ENCODE results near the gene KLHL13. TPM values are rescaled to one million over a fixed set of nuclear protein-coding genes. Genes with fewer than 3 reads are reported as not detected.
"Not testable (repeated sequence)": the region's sequence is repeated elsewhere in the genome, so short reads cannot be mapped to it uniquely, and the experiment has no call there.

KLHL13 gene
- polyA plus RNA-seq, 3 donors: 68.2 to 86.9 (median 80.8) TPM

DNA sequence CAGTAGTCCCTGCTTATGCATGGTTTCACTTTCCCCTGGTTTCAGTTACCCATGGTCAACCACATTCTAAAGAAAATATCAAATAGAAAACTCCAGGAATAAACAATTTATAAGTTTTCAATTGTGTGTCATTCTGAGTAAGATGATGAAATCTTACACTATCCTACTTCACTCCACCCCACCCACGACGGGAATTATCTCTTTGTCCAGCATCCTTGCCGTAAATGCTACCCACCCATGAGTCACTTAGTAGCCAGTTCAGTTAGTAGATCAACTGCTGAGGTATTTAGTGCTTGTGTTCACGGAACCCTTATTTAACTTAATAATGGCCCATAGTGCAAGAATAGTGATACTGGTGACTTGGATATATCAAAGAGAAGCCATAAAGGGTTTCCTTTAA, 91.4 kb downstream of the KLHL13 start:
- DNase-seq (ENCODE audit: extremely low read depth in 1 of 11, low read depth in 9 of 11, low spot score in 4 of 11): no peak

DNA sequence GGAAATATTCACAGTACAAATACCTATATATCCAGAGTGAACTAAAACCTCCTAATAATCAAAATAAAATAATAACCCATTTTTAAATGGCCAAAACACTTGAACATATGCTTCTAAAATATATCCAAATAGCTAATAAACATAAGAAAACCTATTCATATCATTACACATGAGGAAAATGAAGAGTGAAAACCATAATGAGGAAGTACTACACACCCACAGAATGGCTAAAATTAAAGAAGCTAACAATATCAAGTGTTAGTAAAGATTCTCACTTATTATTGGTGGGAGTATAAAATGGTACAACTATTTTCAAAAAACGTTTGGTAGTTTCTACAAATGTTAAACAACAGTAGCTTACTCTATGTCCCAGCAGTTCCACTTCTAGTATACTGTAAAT, 92.1 kb downstream of the KLHL13 start:
- DNase-seq (ENCODE audit: extremely low read depth in 1 of 11, low read depth in 9 of 11, low spot score in 4 of 11): no peak

DNA sequence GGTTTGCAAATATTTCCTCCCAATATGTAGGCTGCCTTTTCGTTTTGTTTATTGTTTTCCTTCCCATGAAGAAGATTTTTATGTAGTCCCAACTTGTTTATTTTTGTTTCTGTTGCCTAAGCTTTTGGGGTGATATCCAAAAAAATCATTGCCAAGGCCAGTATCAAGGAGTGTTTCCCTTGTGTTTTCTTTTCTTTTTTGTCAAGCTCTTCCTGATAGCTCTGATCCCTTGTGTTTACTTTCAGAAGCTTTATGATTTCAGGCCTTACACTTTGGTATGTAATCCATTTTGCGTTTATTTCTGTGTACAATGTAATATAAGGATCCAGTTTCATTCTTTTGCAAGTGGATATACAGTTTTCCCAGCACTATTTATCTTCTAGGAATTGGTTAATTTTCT, 93.9 kb downstream of the KLHL13 start:
- DNase-seq (ENCODE audit: extremely low read depth in 1 of 11, low read depth in 9 of 11, low spot score in 4 of 11): no peak

DNA sequence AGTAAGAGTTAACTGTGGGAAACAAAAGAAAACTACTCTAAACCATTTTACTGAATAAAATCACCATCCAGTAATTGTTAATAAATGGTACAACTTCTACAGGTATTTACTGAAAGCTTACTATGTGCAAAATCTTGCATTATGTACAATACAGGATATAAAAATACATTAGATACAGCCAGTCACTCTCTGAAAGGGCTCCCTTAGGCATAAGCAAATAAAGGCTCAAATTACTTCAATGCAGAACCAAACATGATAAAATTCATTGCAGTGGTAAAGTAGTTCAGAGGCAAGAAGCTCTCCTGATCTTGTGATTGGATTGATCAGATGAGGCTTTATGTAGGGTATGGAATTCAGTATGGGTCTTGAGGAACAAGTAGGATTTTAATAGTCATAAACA, 100.2 kb downstream of the KLHL13 start:
- no peak for DNase-seq (ENCODE audit: extremely low read depth in 1 of 11, low read depth in 9 of 11, low spot score in 4 of 11)

DNA sequence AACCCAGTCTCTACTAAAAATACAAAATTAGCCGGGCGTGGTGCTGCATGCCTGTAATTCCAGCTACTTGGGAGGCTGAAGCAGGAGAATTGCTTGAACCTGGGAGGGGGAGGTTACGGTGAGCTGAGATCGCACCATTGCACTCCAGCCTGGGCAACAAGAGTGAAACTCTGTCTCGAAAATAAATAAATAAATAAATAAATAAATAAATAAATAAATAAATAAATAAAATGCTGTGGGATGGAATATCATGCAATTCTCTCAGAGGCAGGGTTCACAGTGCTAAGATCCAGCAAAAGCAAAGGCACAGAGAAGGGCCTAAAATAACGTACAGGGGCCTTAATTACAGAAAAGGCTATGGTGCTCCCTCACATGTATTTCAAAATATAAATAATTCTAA, 114.2 kb downstream of the KLHL13 start:
- not testable (repeated sequence) for DNase-seq (ENCODE audit: extremely low read depth in 1 of 11, low read depth in 9 of 11, low spot score in 4 of 11)

DNA sequence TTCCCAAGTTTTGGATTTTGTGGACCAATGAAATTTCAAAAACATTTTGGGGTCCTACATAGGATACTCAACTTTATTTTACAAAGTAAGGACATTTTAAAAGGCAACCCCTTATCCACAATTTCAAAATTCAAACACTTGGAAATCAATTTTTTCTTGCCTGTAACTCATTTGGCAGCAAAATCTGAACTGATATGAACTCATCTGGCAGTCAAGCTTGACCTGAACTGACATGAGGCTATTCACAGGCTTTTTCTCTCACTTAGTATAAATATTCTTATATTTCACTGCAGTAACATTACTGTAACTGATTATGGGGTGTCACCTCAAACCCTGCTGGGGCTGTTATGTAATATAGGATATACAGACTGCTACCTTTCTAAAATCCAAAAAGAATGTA, 116.1 kb downstream of the KLHL13 start:
- DNase-seq (ENCODE audit: extremely low read depth in 1 of 11, low read depth in 9 of 11, low spot score in 4 of 11): no peak

DNA sequence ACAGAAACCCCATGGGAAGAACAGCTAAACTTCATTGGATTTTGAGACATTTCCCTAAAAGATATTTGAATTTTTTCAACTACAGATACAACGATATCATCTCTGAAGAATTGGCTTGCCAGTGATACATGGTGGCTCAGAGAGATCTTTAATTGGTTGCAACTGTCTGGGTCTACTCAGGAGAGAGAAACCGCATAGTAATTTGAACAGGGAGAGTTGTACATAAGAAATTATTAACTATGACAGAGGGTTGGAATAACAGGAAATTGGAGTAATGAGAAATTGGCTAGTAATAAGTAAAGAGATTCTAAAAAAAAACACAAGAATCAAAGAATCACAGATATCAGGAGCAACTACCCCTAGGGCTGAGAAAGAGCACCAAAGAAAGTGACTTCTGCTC, 118.4 kb downstream of the KLHL13 start:
- DNase-seq (ENCODE audit: extremely low read depth in 1 of 11, low read depth in 9 of 11, low spot score in 4 of 11): no peak

DNA sequence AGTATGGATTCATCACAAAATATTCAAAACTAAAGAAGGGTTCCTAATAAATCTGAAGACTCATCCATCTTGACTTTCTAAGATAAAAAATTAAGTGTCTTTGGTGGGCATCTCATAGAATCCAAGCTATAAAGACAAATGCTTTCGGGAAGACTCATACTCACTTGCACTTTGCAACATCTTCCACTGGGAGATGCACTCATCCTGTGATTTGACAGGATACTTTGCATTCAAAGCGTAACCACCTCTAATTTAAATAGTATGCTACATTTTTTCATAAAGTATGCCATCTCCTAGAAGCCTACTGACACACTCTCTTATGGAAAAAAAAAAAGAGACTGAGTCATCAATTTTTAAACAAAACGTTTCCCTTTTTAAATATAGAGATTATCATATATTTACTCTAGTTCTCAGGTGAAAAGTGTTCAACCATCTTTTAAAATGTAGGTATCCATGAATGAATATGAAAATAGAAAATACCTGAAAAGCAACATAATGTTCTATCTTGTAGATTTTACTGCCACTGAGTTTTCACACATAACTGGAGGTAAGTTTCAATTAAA, 119.6 kb downstream of the KLHL13 start:
- no peak for DNase-seq (ENCODE audit: extremely low read depth in 1 of 11, low read depth in 9 of 11, low spot score in 4 of 11)

DNA sequence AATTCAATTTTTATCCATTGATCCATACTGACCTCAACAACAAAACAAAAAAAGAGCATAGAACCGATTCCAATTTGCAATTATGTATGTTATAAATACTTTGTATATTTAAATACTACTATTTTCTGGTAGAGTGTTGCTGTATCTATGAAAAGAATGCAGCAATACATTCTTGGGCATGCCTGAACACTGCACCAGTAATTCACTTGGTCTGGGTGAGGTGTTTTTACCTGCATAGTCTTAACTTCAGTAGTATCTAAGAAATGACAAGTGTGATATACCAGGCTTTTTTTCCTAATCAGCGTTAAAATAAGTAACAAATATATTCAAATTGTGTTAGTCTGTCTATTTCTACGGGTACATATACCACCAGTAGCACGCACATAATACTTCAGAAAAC, 120.2 kb downstream of the KLHL13 start:
- no peak for DNase-seq (ENCODE audit: extremely low read depth in 1 of 11, low read depth in 9 of 11, low spot score in 4 of 11)

DNA sequence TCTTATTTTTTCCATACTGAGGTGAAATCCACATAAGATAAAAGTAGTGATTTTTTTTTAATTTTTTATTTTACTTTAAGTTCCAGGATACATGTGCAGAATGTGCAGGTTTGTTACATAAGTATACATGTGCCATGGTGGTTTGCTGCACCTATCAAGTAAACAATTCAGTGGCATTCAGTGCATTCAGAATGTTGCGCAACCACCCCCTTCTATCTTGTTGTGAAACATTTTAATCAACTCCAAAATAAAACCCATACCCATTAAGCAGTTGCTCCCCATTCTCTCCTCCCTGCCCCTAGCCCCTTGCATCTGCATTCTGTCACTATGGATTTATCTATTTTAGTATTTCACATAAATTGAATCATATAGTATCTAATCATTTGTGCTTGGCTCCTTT, 121.2 kb downstream of the KLHL13 start:
- DNase-seq (ENCODE audit: extremely low read depth in 1 of 11, low read depth in 9 of 11, low spot score in 4 of 11): no peak

DNA sequence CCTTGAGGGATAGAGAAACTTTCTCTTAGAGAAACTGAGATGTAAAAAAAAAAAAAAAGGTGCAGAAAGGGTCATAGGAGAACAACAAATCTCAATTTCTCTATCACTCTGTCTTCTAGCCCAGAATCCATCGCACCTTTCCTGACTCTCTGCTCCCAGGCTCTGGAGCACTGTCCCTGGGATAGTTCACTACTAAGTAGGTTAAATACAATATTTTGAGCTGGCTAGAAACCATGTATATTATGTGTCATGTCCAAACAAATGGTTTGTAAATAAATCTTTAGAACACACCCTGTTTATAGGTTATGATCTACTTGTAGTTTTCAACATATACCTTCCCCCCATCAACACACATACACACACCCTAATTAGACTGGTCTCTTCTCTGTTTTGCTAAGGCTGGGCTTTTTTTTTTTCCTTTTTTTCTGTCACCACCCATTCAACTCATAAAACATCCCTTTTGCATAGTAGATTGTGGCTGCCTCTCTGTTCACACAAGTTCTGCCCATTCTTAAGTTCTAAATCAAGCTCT, 124.4 kb downstream of the KLHL13 start:
- no peak for DNase-seq (ENCODE audit: extremely low read depth in 1 of 11, low read depth in 9 of 11, low spot score in 4 of 11)

DNA sequence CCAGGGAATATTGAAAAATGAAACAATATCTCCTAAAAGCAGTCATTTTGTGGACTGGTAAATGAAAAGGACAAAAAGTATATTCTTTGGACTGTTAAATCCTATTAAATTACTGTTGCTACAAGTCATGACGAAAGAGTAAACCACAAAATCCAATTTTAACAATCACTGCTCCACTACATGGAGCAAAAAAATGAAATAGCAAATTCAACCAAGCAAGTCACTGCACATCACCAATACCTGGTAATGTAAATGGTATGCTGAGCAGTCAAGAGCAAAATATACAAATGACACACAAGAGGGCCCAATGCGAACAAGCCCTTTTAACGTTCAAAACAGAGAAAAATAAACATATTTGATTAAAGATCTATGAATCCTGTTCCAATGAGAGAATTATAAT, 126.2 kb downstream of the KLHL13 start:
- DNase-seq (ENCODE audit: extremely low read depth in 1 of 11, low read depth in 9 of 11, low spot score in 4 of 11): no peak

DNA sequence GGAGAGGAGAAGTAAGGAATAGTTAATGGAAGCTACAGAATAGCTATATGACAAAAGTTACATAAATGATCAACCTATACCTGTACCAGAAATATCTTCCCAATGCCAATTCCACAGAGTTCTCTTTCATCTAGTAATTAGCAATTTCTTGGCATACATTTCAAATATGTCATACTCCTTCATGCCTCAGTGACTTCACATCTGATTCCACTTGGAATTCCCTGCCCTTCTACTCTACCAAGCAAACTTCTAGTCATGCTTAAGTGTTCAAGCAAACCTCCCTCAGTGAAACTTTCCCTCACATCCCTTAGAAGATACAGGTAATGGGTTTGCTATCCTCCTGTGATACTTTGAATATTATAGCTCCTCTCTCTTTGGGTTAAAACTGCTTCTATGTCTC, 127.1 kb downstream of the KLHL13 start:
- DNase-seq (ENCODE audit: extremely low read depth in 1 of 11, low read depth in 9 of 11, low spot score in 4 of 11): no peak

DNA sequence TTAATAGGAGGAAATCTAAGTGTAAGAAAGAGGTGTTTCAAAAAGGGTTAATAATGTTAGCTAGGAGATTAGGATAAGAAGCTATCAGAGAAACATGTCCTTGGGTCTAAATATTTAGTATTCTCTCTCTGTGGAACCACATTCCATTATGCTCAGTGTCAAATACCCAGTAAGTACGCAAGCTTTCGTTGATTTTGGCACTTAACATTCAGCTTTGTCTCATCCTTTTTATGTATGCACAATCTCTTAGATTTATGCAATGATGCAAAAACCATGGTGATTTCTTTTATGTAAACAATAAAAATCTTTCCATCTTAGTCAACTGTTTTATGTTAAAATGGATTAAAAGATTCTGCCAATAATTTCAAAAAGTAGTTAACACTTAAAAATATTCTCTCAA, 129.2 kb downstream of the KLHL13 start:
- DNase-seq (ENCODE audit: extremely low read depth in 1 of 11, low read depth in 9 of 11, low spot score in 4 of 11): no peak

DNA sequence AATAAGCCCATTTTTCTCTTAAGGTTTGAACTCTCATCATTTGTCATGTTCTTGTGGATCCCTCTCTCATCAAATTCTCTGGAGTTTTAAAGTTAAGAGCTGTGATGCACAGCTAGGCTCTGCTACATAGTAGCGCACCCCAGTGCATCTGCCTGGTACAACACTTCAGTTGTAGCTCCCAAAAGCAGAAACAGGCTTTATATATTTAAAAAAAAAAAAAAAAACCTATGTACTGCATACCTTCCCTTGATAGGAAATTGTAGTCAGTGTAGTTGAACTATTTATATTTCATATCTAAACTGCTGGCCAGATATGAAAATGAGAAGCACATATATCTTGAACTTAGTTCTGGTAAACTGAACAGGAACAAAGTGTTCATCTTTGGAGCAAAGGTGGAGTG, 131.4 kb downstream of the KLHL13 start:
- DNase-seq (ENCODE audit: extremely low read depth in 1 of 11, low read depth in 9 of 11, low spot score in 4 of 11): no peak

DNA sequence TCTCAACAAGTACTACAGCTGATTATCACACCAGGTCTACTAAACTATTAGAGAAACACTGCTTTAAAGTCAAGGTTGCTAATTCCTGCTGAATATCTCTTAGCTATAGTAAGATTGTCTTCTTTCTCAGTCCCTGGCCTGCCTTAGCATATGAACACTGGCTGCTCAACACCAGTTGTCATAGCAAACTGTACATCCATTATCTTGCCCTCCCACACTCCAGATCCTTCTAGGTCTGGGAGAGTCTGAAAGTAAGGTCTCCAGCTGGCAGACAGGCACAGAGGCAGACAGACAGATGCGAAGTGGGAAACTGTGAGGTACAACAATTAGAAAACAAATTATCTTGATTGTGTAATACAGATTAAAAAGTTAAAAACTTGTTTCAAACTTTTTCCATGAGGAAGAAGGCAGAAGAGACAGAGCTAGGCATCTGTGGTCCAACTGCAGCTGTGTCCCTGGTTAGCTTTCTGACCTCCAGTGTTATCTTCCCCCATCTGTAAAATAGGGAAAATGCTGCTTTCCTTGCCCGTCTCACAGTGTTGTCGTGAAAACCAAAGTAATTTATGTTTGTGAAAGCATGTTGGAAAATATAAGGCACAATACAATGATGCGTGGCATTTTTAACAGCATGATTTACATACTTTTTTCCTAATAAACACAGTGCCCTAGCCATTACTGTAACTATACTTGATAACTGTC, 133.8 kb downstream of the KLHL13 start:
- no peak for DNase-seq (ENCODE audit: extremely low read depth in 1 of 11, low read depth in 9 of 11, low spot score in 4 of 11)

DNA sequence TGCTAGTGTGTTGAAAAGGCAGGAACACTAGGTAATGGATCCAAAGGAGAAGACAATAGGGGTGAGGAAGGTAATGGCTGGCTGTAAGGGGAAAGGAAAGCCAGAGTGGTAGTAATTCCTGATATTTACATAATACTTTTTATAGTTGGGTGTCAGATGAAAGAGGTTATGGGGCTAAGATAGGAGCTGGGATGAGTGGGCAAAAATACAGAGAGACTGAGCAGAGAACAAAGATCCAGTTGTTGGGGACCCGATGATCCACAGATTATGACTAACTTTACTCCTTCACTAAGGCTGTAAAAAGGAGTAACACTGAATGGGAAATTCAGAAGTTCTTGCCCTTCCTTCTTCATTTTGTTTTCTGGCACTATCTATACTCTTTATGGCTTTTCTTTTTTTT, 138.2 kb downstream of the KLHL13 start:
- no peak for DNase-seq (ENCODE audit: extremely low read depth in 1 of 11, low read depth in 9 of 11, low spot score in 4 of 11)

DNA sequence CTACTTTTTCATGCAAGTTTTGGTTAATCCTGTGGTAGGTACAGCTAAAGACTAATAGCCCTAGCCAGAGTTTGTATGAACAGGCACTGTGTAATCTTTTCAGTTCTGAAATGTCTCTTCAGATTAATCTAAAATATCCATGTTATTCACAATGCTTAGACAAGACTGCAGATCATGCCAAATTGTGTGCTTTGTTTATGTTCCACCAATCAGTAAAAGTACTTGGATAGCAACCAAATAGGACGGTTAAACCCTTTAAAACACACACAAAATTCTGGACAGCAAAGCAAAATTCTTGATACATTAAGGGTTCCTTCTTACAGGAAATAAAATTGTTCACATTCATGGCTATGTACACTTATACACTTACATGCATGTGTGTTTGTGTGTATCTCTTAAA, 139.1 kb downstream of the KLHL13 start:
- no peak for DNase-seq (ENCODE audit: extremely low read depth in 1 of 11, low read depth in 9 of 11, low spot score in 4 of 11)

DNA sequence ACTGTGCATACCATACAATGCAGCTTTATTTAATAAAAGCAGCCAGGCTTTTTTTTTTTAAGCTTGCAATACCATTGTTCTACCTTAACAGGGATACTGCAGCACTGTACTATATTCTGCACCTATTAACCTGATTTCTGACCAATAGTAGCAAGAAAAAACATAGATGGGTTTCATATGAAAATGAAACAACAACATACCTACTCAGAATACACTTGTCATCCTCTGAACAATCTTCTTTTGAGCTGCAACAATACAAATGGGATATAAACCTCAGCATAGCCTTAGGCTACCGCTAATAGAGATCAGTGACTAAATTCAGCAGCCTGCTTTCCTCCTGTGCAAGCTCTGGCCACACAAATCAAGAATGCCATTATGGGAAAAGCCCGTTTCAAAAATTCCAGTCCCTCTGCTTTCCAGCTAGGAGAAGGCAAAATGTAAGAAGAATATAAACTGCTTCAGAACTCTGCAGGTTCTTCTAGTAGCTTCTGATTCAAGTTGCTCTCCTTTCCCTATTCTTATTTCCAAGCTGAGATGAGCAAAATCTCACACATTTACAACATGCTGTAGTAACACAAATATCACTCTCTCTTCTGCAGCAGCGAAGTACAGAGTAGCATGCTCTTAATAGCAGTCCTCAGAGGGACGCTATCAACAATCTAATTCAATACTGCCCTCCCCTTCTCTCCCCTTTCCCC, 143.4 kb downstream of the KLHL13 start:
- DNase-seq (ENCODE audit: extremely low read depth in 1 of 11, low read depth in 9 of 11, low spot score in 4 of 11): no peak

DNA sequence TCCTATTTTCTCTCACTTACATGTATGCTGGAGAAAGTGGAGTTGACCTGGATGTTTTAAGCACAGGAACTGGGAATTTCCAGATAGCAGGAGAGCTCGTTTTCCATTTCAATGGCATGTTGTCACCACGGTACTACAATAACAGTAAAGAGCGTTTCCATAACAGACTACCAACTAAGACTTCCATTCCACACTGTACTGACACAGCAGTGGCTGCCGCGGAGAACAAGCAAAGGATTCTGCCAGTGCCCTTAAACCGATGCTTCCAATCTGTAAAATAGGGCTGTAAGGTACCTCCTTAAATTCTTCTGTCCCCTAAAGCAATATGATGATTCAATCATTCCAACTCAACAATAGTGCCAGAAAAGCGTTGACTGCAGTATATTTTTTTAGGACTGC, 143.9 kb downstream of the KLHL13 start:
- no peak for DNase-seq (ENCODE audit: extremely low read depth in 1 of 11, low read depth in 9 of 11, low spot score in 4 of 11)

DNA sequence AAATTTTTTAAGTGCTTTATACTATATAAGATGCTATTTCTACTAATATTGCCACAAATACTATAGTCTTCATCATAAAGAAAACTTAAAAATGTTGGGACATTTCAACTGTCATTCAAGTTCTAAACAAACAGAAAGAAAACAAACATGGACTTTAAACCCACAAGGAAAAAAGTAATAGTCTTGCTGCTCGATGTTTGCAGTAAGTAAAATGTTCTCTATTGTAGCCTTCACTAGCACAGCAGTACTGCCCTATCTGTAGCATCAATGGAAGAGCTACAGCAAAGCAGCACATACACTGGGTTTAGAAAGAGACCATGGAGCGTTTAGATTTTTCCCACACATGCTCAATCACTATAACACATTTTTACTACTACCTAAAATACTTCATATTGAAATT, 146.8 kb downstream of the KLHL13 start:
- no peak for DNase-seq (ENCODE audit: extremely low read depth in 1 of 11, low read depth in 9 of 11, low spot score in 4 of 11)

Data from renal cortex interstitium (tissue), 11 donors.